ENCODE data around the gene TMOD3. TPM values are rescaled to one million over a fixed set of nuclear protein-coding genes. Genes with fewer than 3 reads are reported as not detected.

The TMOD3 gene
- total and polyA plus RNA-seq, 2 donors (not counting 3 experiments of a cell fraction or from before 2014, with no cell fraction given), result 10.4 to 64.3 TPM

- ChIA-PET POLR2A (no interaction called here), CTCF (interaction anchor here (0.8 kb wide), 1 partner anchor 38 kb away, joined by 3 read pairs; no protein-coding TSS in a partner anchor)
- no peaks in the 10 kb centered on the region for H3K79me2 ChIP-seq (ENCODE audit: control insufficient read depth, insufficient read depth, low read length)
- H3K9me1 ChIP-seq (replicated peaks; ENCODE audit: control insufficient read depth, extremely low read depth, insufficient read depth, low read length), result no peaks in the 10 kb centered on the region
- H3K27me3 ChIP-seq (ENCODE audit: control insufficient read depth in 2 of 2, insufficient read depth in 2 of 2, low read length in 2 of 2), result no peaks in the 10 kb centered on the region
- no peak overlapping the region for H3K9ac ChIP-seq (replicated peaks; ENCODE audit: extremely low read depth, insufficient read depth, low read length)
- no peak overlapping the region for H3K4me3 ChIP-seq (replicated peaks in 1 of 3; ENCODE audit: insufficient read depth in 1 of 3, low read depth in 1 of 3, low read length in 3 of 3)
- H3K4me2 ChIP-seq (ENCODE audit: insufficient read depth, low read length), result no peak overlapping the region
- H3K36me3 ChIP-seq (ENCODE audit: control insufficient read depth in 2 of 2, extremely low read depth in 1 of 2, insufficient read depth in 2 of 2, low read length in 2 of 2), result no peaks in the 10 kb centered on the region
- BruUV-seq (replicated peaks), result no TSS peak
- dilution Hi-C loops (cut with MboI; ENCODE audit: extremely low pct_ligation_motif_present, low sequenced_read_pairs), result no loop called here
- no peak overlapping the region for H2AFZ ChIP-seq (ENCODE audit: low read depth, low read length)
- H3K4me1 ChIP-seq (ENCODE audit: control insufficient read depth, extremely low read depth, insufficient read depth, low read length), result peaks cover 5% of the 10 kb centered on the region
- no peak overlapping the region for H3K27ac ChIP-seq (ENCODE audit: insufficient read depth, low read depth, low read length)
- no peaks in the 10 kb centered on the region for H3K9me3 ChIP-seq (replicated peaks; ENCODE audit: control insufficient read depth, insufficient read depth, low read length)
- FAIRE-seq, result no peak
- DNase-seq (ENCODE audit: low read depth, low spot score), result no peak
- no peaks in the 10 kb centered on the region for H4K20me1 ChIP-seq (replicated peaks; ENCODE audit: control insufficient read depth, extremely low read depth, insufficient read depth, low read length)
- intact Hi-C loops (cut with micrococcal nuclease), result no loop called here
- no peak for TF ChIP-seq FOS (IDR thresholded peaks at IDR 0.05; ENCODE audit: borderline replicate concordance, insufficient read depth, low read length)
These were observed 14.8 kb upstream of the TMOD3 start for GRCh38 chr15:51814606-51815005.

GRCh38 chr15:51816611-51817010 is 12.8 kb upstream of the TMOD3 start:
- Histone ChIP-seq H3K4me2 (ENCODE audit: insufficient read depth, low read length) (no peak overlapping the region), H3K27ac (ENCODE audit: insufficient read depth, low read depth, low read length) (no peak overlapping the region), H3K9me1 (replicated peaks; ENCODE audit: control insufficient read depth, extremely low read depth, insufficient read depth, low read length) (no peaks in the 10 kb centered on the region), H3K79me2 (ENCODE audit: control insufficient read depth, insufficient read depth, low read length) (no peaks in the 10 kb centered on the region), H3K9me3 (replicated peaks; ENCODE audit: control insufficient read depth, insufficient read depth, low read length) (no peaks in the 10 kb centered on the region), H3K36me3 (ENCODE audit: control insufficient read depth in 2 of 2, extremely low read depth in 1 of 2, insufficient read depth in 2 of 2, low read length in 2 of 2) (no peaks in the 10 kb centered on the region), H3K27me3 (ENCODE audit: control insufficient read depth in 2 of 2, insufficient read depth in 2 of 2, low read length in 2 of 2) (no peaks in the 10 kb centered on the region), H3K9ac (replicated peaks; ENCODE audit: extremely low read depth, insufficient read depth, low read length) (no peak overlapping the region), H3K4me1 (ENCODE audit: control insufficient read depth, extremely low read depth, insufficient read depth, low read length) (peaks cover 5% of the 10 kb centered on the region), H3K4me3 (replicated peaks in 1 of 3; ENCODE audit: insufficient read depth in 1 of 3, low read depth in 1 of 3, low read length in 3 of 3) (no peak overlapping the region), H4K20me1 (replicated peaks; ENCODE audit: control insufficient read depth, extremely low read depth, insufficient read depth, low read length) (no peaks in the 10 kb centered on the region), H2AFZ (ENCODE audit: low read depth, low read length) (no peak overlapping the region)
- peak; percentile 55 for DNase-seq (ENCODE audit: low read depth, low spot score)
- ChIA-PET CTCF (no interaction called here), POLR2A (no interaction called here)
- dilution Hi-C loops (cut with MboI; ENCODE audit: extremely low pct_ligation_motif_present, low sequenced_read_pairs) (no loop called here), intact Hi-C loops (cut with micrococcal nuclease) (no loop called here)
- FAIRE-seq, result peak; percentile 56
- TF ChIP-seq MYC (IDR thresholded peaks at IDR 0.05; ENCODE audit: low read depth, low read length) (no peak), GATA2 (IDR thresholded peaks at IDR 0.05; ENCODE audit: insufficient read depth, insufficient read length, low read depth, low read length) (no peak), JUN (IDR thresholded peaks at IDR 0.05; ENCODE audit: borderline replicate concordance, insufficient read depth, insufficient read length, low read depth) (no peak)
- BruUV-seq (replicated peaks), result no TSS peak
